ENCODE data around the gene ARMC5. TPM values are rescaled to one million over a fixed set of nuclear protein-coding genes. Genes with fewer than 3 reads are reported as not detected.
A peak's percentile ranks its signal among the peaks of the same experiment; 100 is the strongest.

Gene ARMC5
- total RNA-seq: 10 to 100 TPM in 3 of 4 donors, 1 to 10 TPM in 1; 9.7 to 24.3 (median 17.9) TPM

GRCh38 chr16:31458844-31459686 is at the start of gene ARMC5:
ARMC5 (plus strand) TSS chr16:31459501; CDS start chr16:31459525, 24 bp downstream.
- Histone ChIP-seq H3K4me3 (peak within 1 kb of the TSS; percentile 93), H3K36me3 (peaks cover 20% of the 10 kb centered on the region), H3K27me3 (no peaks in the 10 kb centered on the region), H3K9me3 (no peaks in the 10 kb centered on the region), H3K27ac (peak within 1 kb of the TSS; percentile 100), H3K4me1 (peaks cover 58% of the 10 kb centered on the region)
- DNase-seq (ENCODE audit: low spot score in 2 of 2): peak; percentile 99
- TF ChIP-seq EP300 (IDR thresholded peaks at IDR 0.05) (no peak), POLR2A (IDR thresholded peaks at IDR 0.05) (peak; percentile 64), POLR2AphosphoS5 (IDR thresholded peaks at IDR 0.05) (peak in 2 of 3 donors; percentile 64 to 96)
- TF ChIP-seq, protein P1, sequence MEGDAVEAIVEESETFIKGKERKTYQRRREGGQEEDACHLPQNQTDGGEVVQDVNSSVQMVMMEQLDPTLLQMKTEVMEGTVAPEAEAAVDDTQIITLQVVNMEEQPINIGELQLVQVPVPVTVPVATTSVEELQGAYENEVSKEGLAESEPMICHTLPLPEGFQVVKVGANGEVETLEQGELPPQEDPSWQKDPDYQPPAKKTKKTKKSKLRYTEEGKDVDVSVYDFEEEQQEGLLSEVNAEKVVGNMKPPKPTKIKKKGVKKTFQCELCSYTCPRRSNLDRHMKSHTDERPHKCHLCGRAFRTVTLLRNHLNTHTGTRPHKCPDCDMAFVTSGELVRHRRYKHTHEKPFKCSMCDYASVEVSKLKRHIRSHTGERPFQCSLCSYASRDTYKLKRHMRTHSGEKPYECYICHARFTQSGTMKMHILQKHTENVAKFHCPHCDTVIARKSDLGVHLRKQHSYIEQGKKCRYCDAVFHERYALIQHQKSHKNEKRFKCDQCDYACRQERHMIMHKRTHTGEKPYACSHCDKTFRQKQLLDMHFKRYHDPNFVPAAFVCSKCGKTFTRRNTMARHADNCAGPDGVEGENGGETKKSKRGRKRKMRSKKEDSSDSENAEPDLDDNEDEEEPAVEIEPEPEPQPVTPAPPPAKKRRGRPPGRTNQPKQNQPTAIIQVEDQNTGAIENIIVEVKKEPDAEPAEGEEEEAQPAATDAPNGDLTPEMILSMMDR (IDR thresholded peaks at IDR 0.05): peak; percentile 40 to 50
- 0% methylated on average over 12 of the region's 91 CpGs for WGBS

DNA sequence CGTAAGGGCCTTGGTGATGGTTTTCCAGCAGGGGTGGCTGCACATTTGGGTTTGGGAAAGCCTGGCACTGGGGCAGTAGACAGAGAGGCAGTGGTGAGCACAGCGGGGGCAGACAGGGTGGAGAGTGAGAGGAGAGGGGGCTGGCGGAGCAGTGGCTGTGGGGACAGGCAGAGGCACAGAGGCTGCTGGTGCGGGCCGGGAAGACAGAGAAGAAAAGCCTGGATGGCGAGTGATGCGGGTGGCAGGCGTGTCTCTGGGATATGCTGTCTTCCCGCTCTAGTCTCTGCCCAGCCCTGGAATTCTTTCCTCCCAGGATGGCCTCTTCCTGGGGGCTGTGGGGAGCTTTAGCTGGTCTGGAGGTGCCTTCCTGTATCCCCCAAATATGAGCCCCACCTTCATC is 49.2 kb upstream of the ARMC5 start:
- H3K36me3 ChIP-seq: no peaks in the 10 kb centered on the region
- TF ChIP-seq, protein P1 (IDR thresholded peaks at IDR 0.05): no peak
- TF ChIP-seq EP300 (IDR thresholded peaks at IDR 0.05) (no peak), POLR2A (IDR thresholded peaks at IDR 0.05) (no peak), POLR2AphosphoS5 (IDR thresholded peaks at IDR 0.05) (no peak)
- H3K9me3 ChIP-seq: no peaks in the 10 kb centered on the region
- 75% methylated on average over 9 of the region's 9 CpGs for WGBS
- no peak overlapping the region for H3K4me3 ChIP-seq
- DNase-seq (ENCODE audit: low spot score in 2 of 2): no peak
- no peak overlapping the region for H3K27ac ChIP-seq
- peaks cover 12% of the 10 kb centered on the region for H3K27me3 ChIP-seq
- H3K4me1 ChIP-seq: no peaks in the 10 kb centered on the region

- H3K36me3 ChIP-seq: no peaks in the 10 kb centered on the region
- peaks cover 15% of the 10 kb centered on the region for H3K27me3 ChIP-seq
- no peaks in the 10 kb centered on the region for H3K9me3 ChIP-seq
- TF ChIP-seq POLR2A (IDR thresholded peaks at IDR 0.05) (no peak), POLR2AphosphoS5 (IDR thresholded peaks at IDR 0.05) (no peak), EP300 (IDR thresholded peaks at IDR 0.05) (no peak)
- TF ChIP-seq, protein P1 (IDR thresholded peaks at IDR 0.05): no peak
- WGBS: 75% methylated on average over 15 of the region's 22 CpGs
- no peak for DNase-seq (ENCODE audit: low spot score in 2 of 2)
- no peaks in the 10 kb centered on the region for H3K4me1 ChIP-seq
- H3K4me3 ChIP-seq: no peak overlapping the region
- no peak overlapping the region for H3K27ac ChIP-seq
Measured at GRCh38 chr16:31411024-31411844, 48.1 kb upstream of the ARMC5 start.

DNA sequence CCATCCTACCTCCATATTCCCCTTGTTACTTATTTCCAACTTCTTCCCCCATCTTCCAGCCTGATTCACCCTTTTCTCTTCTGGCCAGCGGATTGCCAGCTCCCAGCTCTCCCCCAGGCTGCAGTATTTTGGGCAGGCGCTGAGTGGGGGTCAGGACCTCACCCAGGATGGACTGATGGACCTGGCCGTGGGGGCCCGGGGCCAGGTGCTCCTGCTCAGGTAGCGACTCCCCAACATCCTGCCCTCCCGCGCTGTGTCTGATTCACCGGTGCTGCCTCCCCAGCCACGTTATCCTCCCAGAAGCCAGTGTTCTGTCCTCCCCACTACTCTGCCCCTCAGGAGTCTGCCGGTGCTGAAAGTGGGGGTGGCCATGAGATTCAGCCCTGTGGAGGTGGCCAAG is 46.6 kb upstream of the ARMC5 start:
- TF ChIP-seq, protein P1 (IDR thresholded peaks at IDR 0.05): no peak
- no peak for TF ChIP-seq EP300 (IDR thresholded peaks at IDR 0.05)
- TF ChIP-seq POLR2A (IDR thresholded peaks at IDR 0.05): no peak
- TF ChIP-seq POLR2AphosphoS5 (IDR thresholded peaks at IDR 0.05): no peak
- H3K36me3 ChIP-seq: no peaks in the 10 kb centered on the region
- H3K4me1 ChIP-seq: no peaks in the 10 kb centered on the region
- no peak overlapping the region for H3K27ac ChIP-seq
- no peaks in the 10 kb centered on the region for H3K9me3 ChIP-seq
- peaks cover 15% of the 10 kb centered on the region for H3K27me3 ChIP-seq
- no peak overlapping the region for H3K4me3 ChIP-seq
- no peak for DNase-seq (ENCODE audit: low spot score in 2 of 2)
- 81% methylated on average over 10 of the region's 10 CpGs for WGBS

GRCh38 chr16:31413381-31413780 is 45.9 kb upstream of the ARMC5 start:
- H3K9me3 ChIP-seq: no peaks in the 10 kb centered on the region
- no peak overlapping the region for H3K4me3 ChIP-seq
- no peak overlapping the region for H3K27ac ChIP-seq
- DNase-seq (ENCODE audit: low spot score in 2 of 2): no peak
- 92% methylated on average over 5 of the region's 5 CpGs for WGBS
- no peaks in the 10 kb centered on the region for H3K36me3 ChIP-seq
- peaks cover 11% of the 10 kb centered on the region for H3K27me3 ChIP-seq
- TF ChIP-seq POLR2AphosphoS5 (IDR thresholded peaks at IDR 0.05): no peak
- TF ChIP-seq EP300 (IDR thresholded peaks at IDR 0.05): no peak
- TF ChIP-seq POLR2A (IDR thresholded peaks at IDR 0.05): no peak
- TF ChIP-seq, protein P1 (IDR thresholded peaks at IDR 0.05): no peak
- H3K4me1 ChIP-seq: no peaks in the 10 kb centered on the region
